Tibial artery (tissue), 4 donors: Measurements from ENCODE around the gene MPRIP.

Source experiments
- DNase-seq, 2 donors: peaks; one replicate each; pipeline ENCODE4 v3.0.0-alpha.2; 2019
- H3K27ac ChIP-seq, 2 donors: fragments of 200-600 bp; sonication (generic) in 1 of 2; 1 replicate in 1 of 2; 2 replicates in 1 of 2; pipeline ENCODE4 v1.5.1; 2018 to 2019; ENCODE audit warnings: mild to moderate bottlenecking in 1 of 2
- H3K27me3 ChIP-seq, 2 donors: fragments of 200-600 bp; sonication (generic) in 1 of 2; one replicate each; pipeline versions ENCODE4 v1.5.1 to v1.6.0; 2016 to 2019
- H3K36me3 ChIP-seq, 3 donors: fragments of 200-600 bp; sonication (generic) in 2 of 3; one replicate each; pipeline ENCODE4 v1.5.1; 2016 to 2019; ENCODE audit warnings: mild to moderate bottlenecking in 2 of 3
- H3K4me1 ChIP-seq, 4 donors: fragments of 200-600 bp; sonication (generic) in 2 of 4; 1 replicate in 3 of 4; 2 replicates in 1 of 4; pipeline ENCODE4 v1.5.1; 2016 to 2019
- H3K4me3 ChIP-seq, 2 donors: fragments of 200-600 bp; sonication (generic) in 1 of 2; 1 replicate in 1 of 2; 2 replicates in 1 of 2; pipeline ENCODE4 v1.5.1; 2018 to 2019; ENCODE audit warnings: mild to moderate bottlenecking in 2 of 2
- H3K9me3 ChIP-seq, 3 donors: fragments of 200-600 bp; sonication (generic) in 1 of 3; one replicate each; pipeline ENCODE4 v1.5.1; 2016 to 2019
- CTCF ChIP-seq, 2 experiments: fragments of 200-600 bp in 1 of 2; fragments of 450-650 bp in 1 of 2; IDR thresholded peaks; one replicate each; pipeline ENCODE4 v1.5.1; 2017 to 2019; ENCODE audit warnings: antibody characterized with exemption in 2 of 2, mild to moderate bottlenecking in 1 of 2, moderate library complexity in 1 of 2
- intact Hi-C: fragments of 100-400 bp; cut with DNase I; formaldehyde crosslinking; loops from one replicate; pipeline ENCODE4 v1.15.0; 2023; ENCODE audit warnings: low total_unique reads

The MPRIP gene

GRCh38 chr17:17237026-17237799 lies 195.0 kb downstream of the MPRIP start, which contains the start of gene FLCN:
Gene FLCN (minus strand): TSS chr17:17237168. CDS start chr17:17228137, 9,031 bp downstream.
- Histone ChIP-seq H3K9me3 (no peaks in the 10 kb centered on the region), H3K4me3 (peak within 1 kb of the TSS; percentile 90 to 95), H3K4me1 (peaks cover 0 to 35% (median 18%) of the 10 kb centered on the region in 4 donors), H3K36me3 (peaks cover under 1 to 7% (median 6%) of the 10 kb centered on the region in 3 donors), H3K27me3 (no peaks in the 10 kb centered on the region), H3K27ac (peak within 1 kb of the TSS; percentile 93 to 96)
- intact Hi-C loops: loop anchor here (5.0 to 10.0 kb wide), 2 partner anchors 85 to 232 kb away; no protein-coding TSS in a partner anchor
- TF ChIP-seq CTCF (IDR thresholded peaks at IDR 0.05): peak in 1 of 2 experiments; percentile 42
- DNase-seq: peak; percentile 92 to 95

GRCh38 chr17:17239832-17240231 lies 197.6 kb downstream of the MPRIP start:
- Histone ChIP-seq H3K36me3 (no peaks in the 10 kb centered on the region), H3K4me3 (no peak overlapping the region), H3K4me1 (peaks cover 0 to 24% (median 15%) of the 10 kb centered on the region in 4 donors), H3K9me3 (no peaks in the 10 kb centered on the region), H3K27me3 (no peaks in the 10 kb centered on the region), H3K27ac (no peak overlapping the region)
- intact Hi-C loops: loop anchor here (5.0 to 10.0 kb wide), 2 partner anchors 88 to 235 kb away; no protein-coding TSS in a partner anchor
- DNase-seq: no peak
- TF ChIP-seq CTCF (IDR thresholded peaks at IDR 0.05): no peak

- no peak for TF ChIP-seq CTCF (IDR thresholded peaks at IDR 0.05)
- DNase-seq: no peak
- H3K36me3 ChIP-seq: peaks cover 10 to 15% (median 13%) of the 10 kb centered on the region in 3 donors
Observed at GRCh38 chr17:17241656-17242055, 199.4 kb downstream of the MPRIP start.

GRCh38 chr17:17242246-17242645 lies 200.0 kb downstream of the MPRIP start:
- TF ChIP-seq CTCF (IDR thresholded peaks at IDR 0.05): no peak
- Histone ChIP-seq H3K27ac (no peak overlapping the region), H3K9me3 (no peaks in the 10 kb centered on the region), H3K36me3 (peaks cover 16 to 21% (median 19%) of the 10 kb centered on the region in 3 donors), H3K4me1 (peaks cover 0 to 9% (median 4%) of the 10 kb centered on the region in 4 donors), H3K27me3 (no peaks in the 10 kb centered on the region), H3K4me3 (no peak overlapping the region)
- DNase-seq: no peak
- intact Hi-C loops: no loop called here

More at GRCh38 chr17:17241656-17242055, 199.4 kb downstream of the MPRIP start:
- Histone ChIP-seq H3K27me3 (no peaks in the 10 kb centered on the region), H3K4me3 (no peak overlapping the region), H3K9me3 (no peaks in the 10 kb centered on the region), H3K27ac (no peak overlapping the region), H3K4me1 (peaks cover 0 to 9% (median 4%) of the 10 kb centered on the region in 4 donors)
- intact Hi-C loops: no loop called here
